SHP77 treated with DMSO at 0.1 percent for 48 hours (cell line): ENCODE data around the gene IL10RA.

Experiments
- DNase-seq: peaks from one replicate; lab custom pipeline; 2025; lab: John Stamatoyannopoulos, UW

IL10RA gene

DNA sequence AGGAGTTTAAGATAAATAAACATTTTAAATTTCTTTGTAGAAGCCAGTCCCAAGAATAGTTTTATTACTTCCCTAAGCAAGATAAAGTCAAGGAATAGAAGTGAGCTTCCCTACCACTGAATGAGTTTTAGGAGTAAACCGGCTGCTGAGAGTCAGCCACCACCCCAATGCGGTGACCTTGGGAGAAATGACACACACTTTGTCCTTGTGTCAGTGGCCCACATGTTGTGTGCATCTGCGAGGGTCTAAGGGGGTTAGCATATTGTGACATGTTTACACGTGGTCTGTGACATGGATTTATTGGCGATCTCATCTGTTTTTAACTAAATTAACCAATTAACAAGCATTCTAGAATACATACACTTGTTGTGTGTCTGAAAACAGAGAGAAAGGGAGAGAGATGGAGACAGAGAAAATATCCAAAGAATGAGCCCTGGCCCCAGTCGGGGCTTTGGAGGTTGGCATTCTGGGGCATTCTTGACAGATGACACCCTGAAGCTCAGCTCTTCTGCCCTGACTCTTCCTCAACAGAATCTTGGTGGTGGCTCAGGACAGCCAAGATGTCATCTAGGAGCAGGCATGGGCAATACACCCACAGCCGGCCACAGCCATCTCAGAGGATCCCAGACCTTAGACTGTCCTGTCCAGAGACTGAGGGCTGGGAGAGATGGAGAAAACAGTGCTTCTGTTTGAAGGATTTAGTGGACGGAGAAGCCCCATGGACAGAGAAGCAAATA lies 60.9 kb downstream of the IL10RA start:
- no peak for DNase-seq

DNA sequence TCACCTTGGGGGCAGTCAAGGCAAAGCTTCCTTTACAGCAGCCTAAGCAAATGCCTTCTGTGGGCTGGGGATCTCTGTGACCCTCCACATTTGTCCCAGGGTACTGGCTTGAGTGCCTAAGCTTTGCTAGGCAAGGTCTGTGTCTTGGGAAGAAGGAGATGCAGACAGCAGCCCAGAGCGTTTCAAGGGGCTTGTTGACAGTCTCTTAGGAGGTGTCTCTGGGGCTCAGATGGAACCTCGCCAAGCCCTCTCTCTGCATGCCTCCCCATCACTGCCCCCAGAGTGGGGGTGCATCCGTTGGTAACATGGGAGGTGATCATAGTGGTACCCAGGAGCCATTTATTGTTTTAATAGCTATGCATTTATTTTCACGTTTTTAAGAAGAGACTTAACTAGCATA lies 61.6 kb downstream of the IL10RA start:
- DNase-seq = no peak

DNA sequence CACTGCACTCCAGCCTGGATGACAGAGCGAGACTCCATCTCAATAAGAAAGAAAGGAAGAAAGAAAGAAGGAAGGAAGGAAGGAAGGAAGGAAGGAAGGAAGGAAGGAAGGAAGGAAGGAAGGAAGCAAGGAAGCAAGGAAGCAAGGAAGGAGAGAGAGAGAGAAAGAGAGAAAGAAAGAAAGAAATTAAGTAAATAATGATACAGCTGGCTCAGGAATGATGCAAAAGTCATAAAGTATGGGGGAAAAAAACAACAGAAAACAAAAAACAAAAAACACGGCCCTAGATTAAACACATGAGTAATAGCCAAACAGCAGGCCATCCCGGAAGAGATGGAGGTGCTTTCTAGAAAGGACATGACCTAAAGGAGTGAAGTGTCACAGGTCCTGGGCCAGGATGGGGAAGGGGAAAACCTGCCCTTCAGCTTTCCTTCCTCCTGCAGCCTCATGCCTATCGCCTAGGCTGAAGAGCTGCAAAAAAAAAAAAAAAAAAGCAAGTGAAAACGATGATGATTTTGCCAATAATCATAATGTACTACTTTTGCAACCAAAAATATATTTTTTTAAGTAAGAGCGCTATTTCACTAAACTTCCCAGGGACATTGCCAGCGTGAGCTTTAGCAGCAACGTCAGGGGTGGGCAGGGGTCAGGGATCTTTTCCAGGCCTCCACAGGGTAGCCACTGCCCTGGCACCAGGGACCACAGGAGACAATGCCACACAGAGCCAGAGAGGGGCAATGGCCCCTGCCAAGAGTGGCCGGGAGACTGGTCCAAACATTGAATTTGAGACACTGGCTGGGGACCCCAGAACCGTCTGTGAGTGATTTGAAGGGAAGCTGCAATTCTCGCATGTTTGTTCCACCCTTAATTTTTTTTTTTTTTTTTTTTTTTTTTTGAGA lies 62.5 kb downstream of the IL10RA start:
- no peak for DNase-seq

DNA sequence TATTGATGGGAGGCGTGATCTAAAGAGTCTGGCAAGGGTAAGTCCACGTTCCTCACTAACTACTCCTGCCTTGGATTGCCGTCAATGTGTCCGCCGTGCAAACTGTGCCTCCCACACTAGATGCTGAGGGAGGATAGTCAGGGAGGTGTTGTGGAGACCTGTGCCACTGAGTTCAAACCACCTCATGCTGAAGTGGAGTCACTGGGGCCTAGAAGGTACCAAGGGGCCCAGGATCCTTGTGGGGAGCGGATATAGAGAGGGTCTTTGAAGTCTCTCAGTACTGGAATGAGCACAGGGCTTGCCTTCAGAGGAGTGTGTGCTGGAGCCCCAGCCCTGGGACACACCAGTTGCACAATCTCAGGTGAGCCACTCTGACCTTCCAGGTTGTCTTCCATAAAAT lies 63.6 kb downstream of the IL10RA start:
- DNase-seq = no peak

DNA sequence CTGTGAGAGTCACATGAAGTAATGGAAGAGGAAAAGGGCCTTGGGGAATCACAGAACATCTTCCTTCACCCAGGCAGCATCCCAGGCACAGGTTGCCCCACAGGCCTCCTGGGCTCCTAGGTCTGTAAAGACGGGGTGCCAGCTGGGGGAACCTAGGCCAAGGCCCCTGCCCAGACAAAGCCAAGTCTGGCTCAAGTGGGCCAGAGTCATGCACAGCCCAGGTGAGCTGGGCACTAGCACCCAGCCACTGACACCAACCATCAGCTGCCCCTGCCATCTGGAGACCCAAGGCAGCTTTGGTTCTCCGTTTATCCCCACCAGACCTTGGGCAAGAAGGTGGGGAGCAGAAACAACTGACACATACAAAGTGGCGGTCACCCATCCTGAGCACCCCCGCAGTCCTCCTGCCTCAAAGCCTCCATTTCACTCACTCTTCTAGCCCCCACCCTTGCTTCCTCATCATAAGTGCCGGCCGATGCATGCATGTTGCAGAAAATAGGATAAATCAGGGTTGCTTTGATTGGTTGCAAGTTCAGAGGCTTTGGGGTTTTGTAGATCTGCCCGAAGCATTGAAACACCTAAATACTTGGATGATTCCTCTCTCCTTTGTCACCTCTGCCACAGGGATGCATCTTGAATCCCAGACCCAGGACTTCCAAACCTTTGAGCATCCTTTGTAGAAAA lies 64.2 kb downstream of the IL10RA start:
- no peak for DNase-seq
